Measurements from ENCODE around the gene NEGR1.

NEGR1 gene

DNA sequence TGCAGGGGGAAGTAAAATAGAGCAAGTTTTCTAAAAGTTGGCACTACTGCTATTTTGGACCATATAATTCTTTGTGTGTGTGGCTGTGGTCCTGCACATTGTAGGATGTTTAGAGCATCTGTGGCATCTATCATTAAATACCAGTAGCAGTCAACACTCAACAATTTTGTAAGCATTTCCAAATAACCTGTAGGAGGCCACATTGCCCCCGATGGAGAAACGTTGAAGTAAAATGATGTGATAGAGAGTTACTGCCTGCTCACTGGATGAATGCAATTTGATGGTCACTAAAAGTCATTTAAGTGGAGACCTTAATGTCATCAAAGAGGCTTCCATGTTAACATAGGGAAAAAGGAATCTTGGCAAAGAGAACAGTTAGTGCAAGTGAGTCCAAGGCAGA lies 560.8 kb downstream of the NEGR1 start:
- DNase-seq (ENCODE audit: low read depth, low spot score): no peak
- CTCF ChIA-PET: no interaction called here
- no peak overlapping the region for H3K4me3 ChIP-seq (ENCODE audit: low read depth, low read length)
- TF ChIP-seq, protein P1, sequence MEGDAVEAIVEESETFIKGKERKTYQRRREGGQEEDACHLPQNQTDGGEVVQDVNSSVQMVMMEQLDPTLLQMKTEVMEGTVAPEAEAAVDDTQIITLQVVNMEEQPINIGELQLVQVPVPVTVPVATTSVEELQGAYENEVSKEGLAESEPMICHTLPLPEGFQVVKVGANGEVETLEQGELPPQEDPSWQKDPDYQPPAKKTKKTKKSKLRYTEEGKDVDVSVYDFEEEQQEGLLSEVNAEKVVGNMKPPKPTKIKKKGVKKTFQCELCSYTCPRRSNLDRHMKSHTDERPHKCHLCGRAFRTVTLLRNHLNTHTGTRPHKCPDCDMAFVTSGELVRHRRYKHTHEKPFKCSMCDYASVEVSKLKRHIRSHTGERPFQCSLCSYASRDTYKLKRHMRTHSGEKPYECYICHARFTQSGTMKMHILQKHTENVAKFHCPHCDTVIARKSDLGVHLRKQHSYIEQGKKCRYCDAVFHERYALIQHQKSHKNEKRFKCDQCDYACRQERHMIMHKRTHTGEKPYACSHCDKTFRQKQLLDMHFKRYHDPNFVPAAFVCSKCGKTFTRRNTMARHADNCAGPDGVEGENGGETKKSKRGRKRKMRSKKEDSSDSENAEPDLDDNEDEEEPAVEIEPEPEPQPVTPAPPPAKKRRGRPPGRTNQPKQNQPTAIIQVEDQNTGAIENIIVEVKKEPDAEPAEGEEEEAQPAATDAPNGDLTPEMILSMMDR (IDR thresholded peaks at IDR 0.05; ENCODE audit: insufficient read depth, low read length, missing control alignments): no peak
- POLR2A ChIA-PET: no interaction called here

DNA sequence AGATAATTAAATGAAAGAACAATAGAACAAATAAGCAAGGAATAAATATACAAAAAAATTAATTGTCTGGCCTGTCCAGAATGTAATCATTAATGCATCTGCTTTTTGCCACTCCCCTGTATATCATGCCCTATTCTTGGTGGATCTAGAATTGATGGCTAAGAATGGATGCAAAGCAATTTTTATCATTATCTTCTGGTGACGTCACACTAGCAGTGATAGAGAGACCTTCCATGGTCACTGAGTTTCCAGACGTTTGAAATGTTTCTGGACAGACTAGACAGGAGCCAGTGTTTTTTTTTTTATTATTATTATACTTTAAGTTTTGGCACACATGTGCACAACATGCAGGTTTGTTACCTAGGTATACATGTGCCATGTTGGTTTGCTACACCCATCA lies 563.0 kb downstream of the NEGR1 start:
- POLR2A ChIA-PET: no interaction called here
- CTCF ChIA-PET: no interaction called here
- DNase-seq (ENCODE audit: low read depth, low spot score): no peak

DNA sequence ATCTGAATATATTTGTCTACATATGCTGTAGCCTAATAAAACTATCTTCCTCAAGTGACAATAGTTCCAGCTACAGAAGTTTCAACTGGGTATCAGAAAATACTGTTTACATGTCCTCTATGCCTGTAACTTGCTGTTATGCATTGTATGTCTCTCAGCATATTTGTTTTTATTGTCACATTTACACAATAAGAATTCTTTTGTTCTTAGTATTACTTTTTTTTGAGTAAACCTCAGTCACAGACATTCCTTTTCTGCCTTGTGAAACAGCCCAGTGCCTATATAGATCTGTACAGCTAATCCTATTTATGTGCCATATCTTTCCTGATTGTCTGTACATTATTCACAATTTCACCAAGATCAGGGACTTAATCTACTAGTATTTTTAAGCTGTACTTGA lies 565.2 kb downstream of the NEGR1 start:
- ChIA-PET CTCF (no interaction called here), POLR2A (no interaction called here)
- DNase-seq (ENCODE audit: low read depth, low spot score): no peak
- no peak overlapping the region for H3K4me3 ChIP-seq (ENCODE audit: low read depth, low read length)
- TF ChIP-seq, protein P1 (IDR thresholded peaks at IDR 0.05; ENCODE audit: insufficient read depth, low read length, missing control alignments): no peak

More for the DNA sequence above, 563.0 kb downstream of the NEGR1 start:
- H3K4me3 ChIP-seq (ENCODE audit: low read depth, low read length): no peak overlapping the region
- TF ChIP-seq, protein P1 (IDR thresholded peaks at IDR 0.05; ENCODE audit: insufficient read depth, low read length, missing control alignments): no peak

DNA sequence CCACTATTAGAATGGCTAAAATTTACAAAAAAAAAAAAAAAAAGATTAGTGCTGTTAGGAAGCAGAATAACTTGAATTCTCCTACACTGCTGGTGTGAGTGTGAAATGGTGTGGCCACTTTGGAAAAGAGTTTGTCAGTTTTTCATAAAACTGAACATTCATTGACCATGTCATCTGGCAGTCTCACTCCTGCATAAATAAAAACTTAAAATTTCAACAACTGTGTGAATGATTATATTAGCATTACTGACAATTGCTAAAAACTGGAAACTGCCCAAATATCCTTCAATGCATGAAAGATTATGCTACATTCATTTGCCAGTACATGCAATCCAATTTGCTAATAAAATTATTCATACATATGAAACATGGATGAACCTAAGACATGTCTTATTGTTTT lies 570.9 kb downstream of the NEGR1 start:
- POLR2A ChIA-PET: no interaction called here
- TF ChIP-seq, protein P1 (IDR thresholded peaks at IDR 0.05; ENCODE audit: insufficient read depth, low read length, missing control alignments): no peak
- CTCF ChIA-PET: no interaction called here
- no peak for DNase-seq (ENCODE audit: low read depth, low spot score)
- no peak overlapping the region for H3K4me3 ChIP-seq (ENCODE audit: low read depth, low read length)

DNA sequence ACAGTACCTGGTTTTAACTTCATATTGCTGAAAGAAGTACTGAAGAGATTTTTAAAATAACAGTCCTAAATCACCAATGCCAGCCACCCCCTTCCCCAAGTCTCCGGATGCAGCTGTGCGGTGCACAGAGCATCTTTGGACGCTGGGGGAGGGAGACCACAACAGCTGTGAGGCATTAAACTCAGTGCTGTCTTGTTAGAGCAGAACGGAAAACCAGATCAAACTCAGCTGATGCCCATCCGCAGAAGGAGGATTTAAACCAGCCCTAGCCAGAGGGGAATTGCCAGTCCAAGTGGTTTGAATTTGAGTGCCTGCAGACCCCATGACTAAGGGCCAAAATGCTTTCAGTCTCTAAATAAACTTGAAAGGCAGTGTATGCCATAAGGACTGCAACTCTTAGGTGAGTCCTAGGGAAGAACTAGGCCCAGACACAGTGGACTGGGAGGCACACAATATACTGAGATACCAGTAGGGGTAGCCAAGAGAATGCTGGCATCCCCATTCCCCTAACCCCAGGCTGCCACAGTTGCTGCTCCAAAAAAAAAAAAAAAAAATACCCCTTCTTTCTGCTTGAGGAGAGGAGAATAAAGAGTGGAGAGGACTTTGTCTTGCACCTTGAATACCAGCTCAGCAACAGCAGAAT lies 576.2 kb downstream of the NEGR1 start:
- DNase-seq (ENCODE audit: low read depth, low spot score): no peak
- H3K4me3 ChIP-seq (ENCODE audit: low read depth, low read length): no peak overlapping the region
- CTCF ChIA-PET: no interaction called here
- POLR2A ChIA-PET: no interaction called here
- TF ChIP-seq, protein P1 (IDR thresholded peaks at IDR 0.05; ENCODE audit: insufficient read depth, low read length, missing control alignments): no peak

DNA sequence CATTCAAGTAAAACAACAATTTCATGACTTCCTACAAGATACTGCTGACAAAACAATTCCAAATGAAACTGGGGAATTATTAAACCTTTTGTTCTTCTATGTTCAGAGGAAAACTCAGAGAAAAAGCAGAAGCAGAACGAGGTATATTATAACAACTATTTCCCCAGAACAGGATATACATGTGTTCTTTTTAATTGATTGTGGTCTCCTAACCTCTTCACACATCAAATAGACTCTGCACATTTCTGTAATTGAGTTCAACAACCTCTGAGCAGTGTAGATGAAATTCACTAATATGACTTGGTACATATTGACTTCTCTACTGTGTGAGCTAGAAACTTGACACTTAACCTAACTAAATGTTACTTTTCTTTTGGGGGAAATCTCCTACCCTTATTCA lies 584.2 kb downstream of the NEGR1 start:
- DNase-seq (ENCODE audit: low read depth, low spot score): no peak
- ChIA-PET CTCF (no interaction called here), POLR2A (no interaction called here)
- no peak overlapping the region for H3K4me3 ChIP-seq (ENCODE audit: low read depth, low read length)
- TF ChIP-seq, protein P1 (IDR thresholded peaks at IDR 0.05; ENCODE audit: insufficient read depth, low read length, missing control alignments): no peak

Measured in AG04449 (cell line).